IPS-15b (cell line): ENCODE measurements around the gene BCOR.

Experiments
- H3K27me3 ChIP-seq: one replicate; pipeline ENCODE4 v1.6.1; 2013; ENCODE audit warnings: low read length; ENCODE audit not compliant: control insufficient read depth, insufficient read depth
- H3K36me3 ChIP-seq: one replicate; pipeline ENCODE4 v1.6.1; 2013; ENCODE audit warnings: low read length; ENCODE audit not compliant: control insufficient read depth, insufficient read depth
- H3K4me1 ChIP-seq: one replicate; pipeline ENCODE4 v1.6.1; 2013; ENCODE audit warnings: mild to moderate bottlenecking, low read length; ENCODE audit not compliant: control insufficient read depth, insufficient read depth
- H3K4me3 ChIP-seq: one replicate; pipeline ENCODE4 v1.5.1; 2013; ENCODE audit warnings: low read depth, low read length
- H3K9ac ChIP-seq: one replicate; pipeline ENCODE4 v1.6.1; 2013; ENCODE audit warnings: low read depth, mild to moderate bottlenecking, low read length
- H3K9me3 ChIP-seq: one replicate; pipeline ENCODE4 v1.6.1; 2013; ENCODE audit warnings: mild to moderate bottlenecking, low read length; ENCODE audit not compliant: control insufficient read depth, insufficient read depth

BCOR gene

GRCh38 chrX:40086569-40087335, 11.0 kb downstream of the BCOR start:
- H3K4me1 ChIP-seq, result peaks cover 51% of the 10 kb centered on the region
- no peak overlapping the region for H3K9ac ChIP-seq
- H3K36me3 ChIP-seq, result no peaks in the 10 kb centered on the region
- H3K9me3 ChIP-seq, result no peaks in the 10 kb centered on the region
- peak overlapping the region; percentile 31 for H3K4me3 ChIP-seq
- H3K27me3 ChIP-seq, result peaks cover 57% of the 10 kb centered on the region

DNA sequence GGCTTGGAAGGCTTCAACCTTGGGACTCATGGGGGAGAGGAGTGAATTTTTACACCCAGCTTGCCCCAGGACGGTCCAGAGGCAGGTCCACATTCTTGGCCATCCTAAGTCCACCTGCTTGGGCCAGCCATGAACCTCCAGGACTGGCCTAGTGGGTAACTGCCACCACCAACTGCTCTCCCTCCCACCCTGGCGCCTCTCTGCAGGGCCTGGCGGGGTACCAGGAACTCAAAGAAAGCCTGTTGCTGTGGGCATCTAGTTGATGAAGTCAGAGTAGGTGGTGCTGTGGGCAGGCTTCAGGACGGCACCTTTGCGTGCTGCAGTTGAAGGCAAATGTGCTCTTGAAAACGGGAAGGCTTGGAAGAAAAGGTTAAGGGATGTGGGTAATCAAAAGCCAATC, 12.0 kb downstream of the BCOR start:
- H3K4me1 ChIP-seq, result peaks cover 59% of the 10 kb centered on the region
- no peaks in the 10 kb centered on the region for H3K36me3 ChIP-seq
- no peaks in the 10 kb centered on the region for H3K9me3 ChIP-seq
- no peak overlapping the region for H3K4me3 ChIP-seq
- H3K27me3 ChIP-seq, result peaks cover 57% of the 10 kb centered on the region
- no peak overlapping the region for H3K9ac ChIP-seq

DNA sequence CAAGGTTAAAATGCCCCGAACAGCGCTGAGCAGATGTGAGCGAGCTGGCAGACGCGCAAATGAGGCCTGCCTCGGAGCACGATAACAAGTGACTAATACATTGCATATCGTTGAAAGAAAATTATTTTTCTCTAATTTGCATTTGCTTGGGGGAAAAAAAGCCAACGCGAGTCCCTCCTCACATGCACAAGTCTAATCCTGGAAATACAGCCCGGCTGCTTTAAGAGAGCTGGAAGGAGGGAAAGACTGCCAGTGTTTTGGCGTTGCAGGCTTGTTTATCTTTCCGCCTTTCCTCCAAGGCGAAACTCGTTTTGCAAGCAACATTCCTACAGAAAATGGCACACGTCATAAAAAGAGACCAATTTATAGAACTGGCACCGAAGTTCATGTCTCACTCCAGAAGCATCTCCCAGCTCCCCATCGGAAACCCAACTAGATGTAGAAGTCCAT, 12.6 kb downstream of the BCOR start:
- Histone ChIP-seq H3K36me3 (no peaks in the 10 kb centered on the region), H3K27me3 (peaks cover 57% of the 10 kb centered on the region), H3K9ac (no peak overlapping the region)

GRCh38 chrX:40084471-40085101, 13.2 kb downstream of the BCOR start:
- Histone ChIP-seq H3K9me3 (no peaks in the 10 kb centered on the region), H3K9ac (no peak overlapping the region), H3K4me1 (peaks cover 61% of the 10 kb centered on the region), H3K27me3 (peaks cover 54% of the 10 kb centered on the region), H3K36me3 (no peaks in the 10 kb centered on the region), H3K4me3 (peak overlapping the region; percentile 50)

More for the DNA sequence above, 12.6 kb downstream of the BCOR start:
- no peaks in the 10 kb centered on the region for H3K9me3 ChIP-seq
- peaks cover 61% of the 10 kb centered on the region for H3K4me1 ChIP-seq
- peak overlapping the region; percentile 27 for H3K4me3 ChIP-seq

GRCh38 chrX:40083979-40084359, 13.8 kb downstream of the BCOR start:
- no peak overlapping the region for H3K9ac ChIP-seq
- H3K27me3 ChIP-seq, result peaks cover 48% of the 10 kb centered on the region
- H3K4me3 ChIP-seq, result peak overlapping the region; percentile 50
- no peaks in the 10 kb centered on the region for H3K36me3 ChIP-seq
- H3K4me1 ChIP-seq, result peaks cover 60% of the 10 kb centered on the region
- no peaks in the 10 kb centered on the region for H3K9me3 ChIP-seq

- Histone ChIP-seq H3K4me1 (peaks cover 57% of the 10 kb centered on the region), H3K9me3 (no peaks in the 10 kb centered on the region), H3K36me3 (peaks cover under 1% of the 10 kb centered on the region), H3K27me3 (peaks cover 47% of the 10 kb centered on the region), H3K9ac (no peak overlapping the region), H3K4me3 (peak overlapping the region; percentile 50)
Observed at GRCh38 chrX:40083120-40083978, 14.4 kb downstream of the BCOR start.

DNA sequence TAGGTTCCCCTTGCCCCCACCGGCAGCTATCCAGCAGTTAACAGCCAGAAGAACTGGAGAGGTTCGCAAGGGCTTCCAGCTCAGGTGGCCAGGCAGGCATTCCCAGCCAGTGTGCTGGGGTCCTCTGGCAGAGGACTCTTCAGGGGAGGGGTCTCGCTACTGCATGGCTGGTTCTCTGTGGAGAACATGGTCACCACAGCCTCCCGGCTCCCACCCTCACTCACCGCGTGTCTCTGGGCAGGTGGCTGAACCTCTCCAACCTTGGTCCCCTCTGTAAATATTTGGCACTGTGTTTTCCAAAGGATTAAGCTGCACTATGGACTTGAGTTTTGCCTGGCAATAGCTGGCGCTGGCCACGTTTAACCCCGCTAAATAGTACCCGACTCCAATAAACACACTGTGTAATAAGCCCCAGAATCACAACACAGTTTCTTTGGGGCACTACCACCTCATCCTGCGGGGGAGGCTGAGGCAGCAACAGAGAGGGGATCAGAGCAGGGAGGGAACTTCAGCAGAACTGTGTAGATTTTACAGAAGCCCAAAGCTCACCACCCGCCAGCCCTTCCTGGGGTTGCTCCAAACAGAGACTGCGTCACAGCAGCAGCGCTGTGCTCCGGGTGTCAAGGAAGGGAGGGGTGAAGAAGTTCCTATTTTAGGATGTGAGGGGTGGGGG, 15.2 kb downstream of the BCOR start:
- Histone ChIP-seq H3K4me1 (peaks cover 49% of the 10 kb centered on the region), H3K9me3 (no peaks in the 10 kb centered on the region), H3K9ac (no peak overlapping the region), H3K27me3 (peaks cover 44% of the 10 kb centered on the region), H3K4me3 (peak overlapping the region; percentile 50), H3K36me3 (peaks cover 6% of the 10 kb centered on the region)

DNA sequence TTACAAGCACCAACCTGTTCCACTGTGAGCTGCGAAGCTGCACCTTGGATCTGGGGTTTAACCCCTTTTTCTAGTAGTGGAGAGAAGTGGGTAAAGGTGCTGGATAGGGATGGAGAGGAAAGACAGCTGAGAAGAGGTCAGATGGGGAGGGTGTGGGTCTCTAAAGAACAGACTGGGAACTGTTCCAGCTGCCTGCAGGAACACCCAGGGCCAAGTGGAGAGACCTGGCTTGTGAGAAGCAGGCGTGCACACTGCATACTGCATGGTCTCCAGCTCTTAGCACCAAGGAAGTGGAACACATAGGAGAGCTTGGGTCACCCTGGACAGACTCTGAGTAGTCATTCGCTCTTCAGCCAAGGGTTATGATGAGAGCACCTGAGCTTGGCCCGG, 16.1 kb downstream of the BCOR start:
- H3K27me3 ChIP-seq, result peaks cover 35% of the 10 kb centered on the region
- H3K4me3 ChIP-seq, result no peak overlapping the region
- no peaks in the 10 kb centered on the region for H3K9me3 ChIP-seq
- H3K9ac ChIP-seq, result no peak overlapping the region
- H3K4me1 ChIP-seq, result peaks cover 43% of the 10 kb centered on the region
- H3K36me3 ChIP-seq, result peaks cover 10% of the 10 kb centered on the region

GRCh38 chrX:40080894-40081678, 16.7 kb downstream of the BCOR start:
- H3K4me3 ChIP-seq, result no peak overlapping the region
- peaks cover 29% of the 10 kb centered on the region for H3K27me3 ChIP-seq
- peaks cover 13% of the 10 kb centered on the region for H3K36me3 ChIP-seq
- peaks cover 39% of the 10 kb centered on the region for H3K4me1 ChIP-seq
- no peaks in the 10 kb centered on the region for H3K9me3 ChIP-seq
- no peak overlapping the region for H3K9ac ChIP-seq

- no peak overlapping the region for H3K4me3 ChIP-seq
- peaks cover 14% of the 10 kb centered on the region for H3K27me3 ChIP-seq
- H3K36me3 ChIP-seq, result peaks cover 28% of the 10 kb centered on the region
- no peak overlapping the region for H3K9ac ChIP-seq
- H3K9me3 ChIP-seq, result no peaks in the 10 kb centered on the region
- peaks cover 31% of the 10 kb centered on the region for H3K4me1 ChIP-seq
Observed at GRCh38 chrX:40079572-40079971, 18.2 kb downstream of the BCOR start.
